Activated CD4-positive, alpha-beta T cell treated with anti-CD3 and anti-CD28 coated beads for 36 hours (primary cell): ENCODE data around the gene KLHL3. TPM values are rescaled to one million over a fixed set of nuclear protein-coding genes. Genes with fewer than 3 reads are reported as not detected.

Experiments used
- ATAC-seq: fragments of 200-7000 bp; cut with Tn5 transposase; one replicate; pipeline ENCODE4 v1.10.0; 2021; ENCODE audit warnings: mild to moderate bottlenecking, moderate library complexity
- CTCF ChIA-PET: fragments of 350-600 bp; sonication (Branson Sonifier 250); formaldehyde crosslinking; loops from one replicate; lab custom pipeline; 2021; ENCODE audit warnings: antibody characterized with exemption; lab: Charles Lee
- POLR2A ChIA-PET: fragments of 350-600 bp; sonication (Branson Sonifier 250); formaldehyde crosslinking; loops from one replicate; lab custom pipeline; 2021; ENCODE audit warnings: antibody characterized with exemption, inconsistent platforms; lab: Charles Lee
- DNase-seq: peaks from one replicate; pipeline ENCODE4 v3.0.0-alpha.2; 2020
- H3K27ac Mint-ChIP-seq: one replicate; pipeline ENCODE4 v1.8.0; 2021; ENCODE audit warnings: mixed read lengths
- H3K27me3 Mint-ChIP-seq: one replicate; pipeline ENCODE4 v1.8.0; 2021; ENCODE audit warnings: mixed read lengths
- H3K36me3 Mint-ChIP-seq: one replicate; pipeline ENCODE4 v1.8.0; 2021; ENCODE audit warnings: low read depth, mixed read lengths
- H3K4me1 Mint-ChIP-seq: one replicate; pipeline ENCODE4 v1.8.0; 2021; ENCODE audit warnings: mixed read lengths
- H3K4me3 Mint-ChIP-seq: one replicate; pipeline ENCODE4 v1.8.0; 2021; ENCODE audit warnings: mild to moderate bottlenecking, moderate library complexity, mixed read lengths
- H3K9me3 Mint-ChIP-seq: one replicate; pipeline ENCODE4 v1.8.0; 2021; ENCODE audit warnings: low read depth, mixed read lengths
- intact Hi-C, 2 experiments: fragments of 100-400 bp; cut with DNase I in 1 of 2; cut with micrococcal nuclease in 1 of 2; formaldehyde crosslinking; loops; one replicate each; pipeline versions ENCODE4 v1.14.2 to v1.15.1; 2022 to 2024; cut with DNase I, micrococcal nuclease
- total RNA-seq, 2 experiments: library from RNA; stranded (reverse); gene quantifications; one replicate each; pipeline ENCODE4 v1.2.3, GENCODE V29; 2021

Gene KLHL3
- total RNA-seq, 2 experiments from 2014 or later, result 6.8 to 10.8 TPM

- no peak for DNase-seq
- intact Hi-C loops, result no loop called here
- H3K9me3 Mint-ChIP-seq, result no peaks in the 10 kb centered on the region
- H3K27ac Mint-ChIP-seq, result no peak overlapping the region
- CTCF ChIA-PET, result interaction anchor here (0.9 to 4.8 kb wide), 4 partner anchors 33 to 64 kb away, joined by 4 to 30 read pairs (median 10); partner anchors contain the start of gene KLHL3
- peaks cover 31% of the 10 kb centered on the region for H3K36me3 Mint-ChIP-seq
- ATAC-seq, result no peak
- POLR2A ChIA-PET, result no interaction called here
- H3K27me3 Mint-ChIP-seq, result no peaks in the 10 kb centered on the region
- H3K4me1 Mint-ChIP-seq, result peaks cover 51% of the 10 kb centered on the region
- no peak overlapping the region for H3K4me3 Mint-ChIP-seq
These were observed 42.5 kb downstream of the KLHL3 start for GRCh38 chr5:137693307-137693950.

- Mint-ChIP-seq H3K27ac (no peak overlapping the region), H3K9me3 (no peaks in the 10 kb centered on the region), H3K27me3 (no peaks in the 10 kb centered on the region), H3K4me1 (peaks cover 15% of the 10 kb centered on the region), H3K36me3 (peaks cover 19% of the 10 kb centered on the region), H3K4me3 (no peak overlapping the region)
- DNase-seq (no peak), ATAC-seq (no peak)
- ChIA-PET POLR2A (no interaction called here), CTCF (no interaction called here)
- intact Hi-C loops, result no loop called here
These were observed 46.6 kb downstream of the KLHL3 start for GRCh38 chr5:137689306-137689705.

DNA sequence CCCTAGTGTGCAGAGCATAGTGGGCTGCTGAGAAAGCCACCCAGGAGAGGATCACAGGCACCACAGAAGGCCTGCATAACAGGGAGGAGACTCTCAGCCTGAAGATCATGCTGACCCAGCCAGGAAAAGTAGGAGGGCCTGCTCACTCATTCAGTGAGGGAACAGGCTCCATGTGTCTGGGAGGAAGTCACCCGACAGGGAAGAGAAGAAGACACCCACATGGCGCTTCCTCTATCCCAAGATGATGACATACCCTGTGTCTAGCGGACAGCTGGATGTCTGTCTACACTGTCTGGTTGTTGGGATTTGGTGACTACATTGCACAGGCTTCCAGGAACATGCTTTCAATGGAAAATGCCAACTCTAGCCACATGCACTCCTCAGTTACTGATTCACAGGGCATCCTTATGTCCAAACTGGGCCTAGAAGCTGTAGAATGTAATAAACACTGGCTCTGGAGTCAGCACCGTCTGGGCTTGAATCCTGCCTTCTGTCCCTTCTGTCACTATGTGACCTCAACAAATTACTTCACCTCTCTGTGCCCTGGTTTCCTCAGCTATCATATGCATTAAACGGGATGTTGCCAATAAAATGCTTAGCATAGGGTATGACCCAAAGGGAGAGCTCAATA is 47.6 kb downstream of the KLHL3 start:
- intact Hi-C loops, result no loop called here
- no peaks in the 10 kb centered on the region for H3K9me3 Mint-ChIP-seq
- H3K27ac Mint-ChIP-seq, result no peak overlapping the region
- CTCF ChIA-PET, result interaction anchor here (0.9 kb wide), 1 partner anchor 27 kb away, joined by 4 read pairs; no protein-coding TSS in a partner anchor
- no peaks in the 10 kb centered on the region for H3K27me3 Mint-ChIP-seq
- POLR2A ChIA-PET, result no interaction called here
- DNase-seq (no peak), ATAC-seq (no peak)
- peaks cover 19% of the 10 kb centered on the region for H3K36me3 Mint-ChIP-seq
- H3K4me1 Mint-ChIP-seq, result peaks cover 5% of the 10 kb centered on the region
- no peak overlapping the region for H3K4me3 Mint-ChIP-seq

GRCh38 chr5:137684761-137685160 is 51.1 kb downstream of the KLHL3 start:
- no peaks in the 10 kb centered on the region for H3K4me1 Mint-ChIP-seq
- CTCF ChIA-PET, result no interaction called here
- no peak overlapping the region for H3K4me3 Mint-ChIP-seq
- ATAC-seq (no peak), DNase-seq (no peak)
- no peaks in the 10 kb centered on the region for H3K9me3 Mint-ChIP-seq
- POLR2A ChIA-PET, result no interaction called here
- intact Hi-C loops, result no loop called here
- H3K36me3 Mint-ChIP-seq, result peaks cover 12% of the 10 kb centered on the region
- no peak overlapping the region for H3K27ac Mint-ChIP-seq
- H3K27me3 Mint-ChIP-seq, result no peaks in the 10 kb centered on the region

DNA sequence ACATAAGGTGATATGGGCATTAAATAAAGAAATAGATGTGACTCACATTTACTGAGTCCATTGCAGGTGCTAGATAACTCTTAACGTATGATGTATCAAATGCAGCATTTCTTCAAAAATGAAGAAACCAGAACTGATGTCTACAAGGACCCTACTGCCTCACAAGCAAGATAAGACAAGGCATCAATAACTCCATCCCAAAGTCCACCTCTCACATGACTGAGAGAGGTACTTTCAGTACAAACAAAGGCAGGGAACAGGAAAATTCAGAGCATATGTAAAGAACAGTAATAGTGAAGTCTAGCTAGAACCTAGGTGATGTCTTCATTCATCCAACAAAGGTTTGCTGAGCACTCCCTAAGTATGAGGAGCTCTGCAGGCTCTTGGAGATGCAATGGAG is 54.7 kb downstream of the KLHL3 start:
- POLR2A ChIA-PET, result interaction anchor here (0.8 kb wide), 1 partner anchor 21 kb away, joined by 3 read pairs; no protein-coding TSS in a partner anchor
- Mint-ChIP-seq H3K27ac (no peak overlapping the region), H3K36me3 (peaks cover 11% of the 10 kb centered on the region), H3K4me3 (no peak overlapping the region), H3K9me3 (no peaks in the 10 kb centered on the region), H3K27me3 (no peaks in the 10 kb centered on the region), H3K4me1 (no peaks in the 10 kb centered on the region)
- DNase-seq, result no peak
- CTCF ChIA-PET, result no interaction called here
- intact Hi-C loops, result no loop called here
- ATAC-seq, result no peak

DNA sequence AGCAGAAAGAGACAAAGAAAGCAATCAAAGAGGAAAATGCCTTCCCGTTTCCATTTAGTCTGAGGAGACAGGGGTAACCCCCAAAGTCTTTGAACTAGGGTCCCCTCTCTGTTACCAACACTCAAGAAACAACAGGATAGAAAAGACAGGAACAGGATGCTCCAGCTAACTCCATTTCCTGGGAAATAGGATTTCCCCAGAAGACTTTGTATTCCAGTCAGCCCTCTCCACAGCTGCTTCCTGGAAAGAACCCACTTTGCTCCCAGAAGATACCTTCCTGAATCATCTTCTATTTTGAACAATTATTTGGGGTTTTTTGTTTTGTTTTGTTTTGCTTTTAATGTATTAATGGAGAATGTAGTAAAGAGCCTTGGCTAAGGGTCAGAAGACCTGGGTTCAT is 56.0 kb downstream of the KLHL3 start:
- peaks cover 11% of the 10 kb centered on the region for H3K36me3 Mint-ChIP-seq
- no peaks in the 10 kb centered on the region for H3K9me3 Mint-ChIP-seq
- H3K27ac Mint-ChIP-seq, result no peak overlapping the region
- no peak for DNase-seq
- ATAC-seq, result no peak
- CTCF ChIA-PET, result interaction anchor here (0.8 to 1.2 kb wide), 2 partner anchors 19 to 22 kb away, joined by 3 read pairs; no protein-coding TSS in a partner anchor
- H3K4me3 Mint-ChIP-seq, result no peak overlapping the region
- POLR2A ChIA-PET, result no interaction called here
- H3K4me1 Mint-ChIP-seq, result no peaks in the 10 kb centered on the region
- intact Hi-C loops, result no loop called here
- no peaks in the 10 kb centered on the region for H3K27me3 Mint-ChIP-seq

GRCh38 chr5:137679195-137679594 is 56.7 kb downstream of the KLHL3 start:
- Mint-ChIP-seq H3K4me3 (no peak overlapping the region), H3K36me3 (peaks cover 11% of the 10 kb centered on the region), H3K9me3 (no peaks in the 10 kb centered on the region), H3K27me3 (no peaks in the 10 kb centered on the region), H3K4me1 (no peaks in the 10 kb centered on the region), H3K27ac (no peak overlapping the region)
- ATAC-seq (no peak), DNase-seq (no peak)
- POLR2A ChIA-PET, result interaction anchor here (0.6 kb wide), 1 partner anchor 137 kb away, joined by 3 read pairs; no protein-coding TSS in a partner anchor
- CTCF ChIA-PET, result interaction anchor here (0.6 to 1.2 kb wide), 3 partner anchors 19 to 876 kb away, joined by 3 to 6 read pairs (median 3); no protein-coding TSS in a partner anchor
- intact Hi-C loops, result no loop called here

DNA sequence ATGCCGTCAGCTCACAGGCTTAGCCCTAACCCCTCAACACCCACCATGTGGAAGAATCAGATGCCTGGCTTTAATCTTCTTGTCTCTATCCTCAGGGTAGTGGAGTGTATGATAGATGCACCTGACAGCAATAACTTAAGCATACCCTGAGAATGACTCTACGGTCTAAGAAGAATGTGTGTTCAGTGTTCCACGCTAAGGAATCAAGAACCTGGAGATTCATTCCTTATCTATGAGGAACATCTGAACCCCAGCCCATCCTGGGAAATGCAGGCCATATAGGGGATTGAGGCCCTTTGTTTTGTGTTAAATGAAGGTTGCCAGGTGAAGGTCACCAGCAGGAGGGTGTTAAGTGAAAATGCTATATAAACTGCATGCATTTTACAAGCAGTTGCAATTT is 63.0 kb downstream of the KLHL3 start:
- DNase-seq, result no peak
- Mint-ChIP-seq H3K4me3 (no peak overlapping the region), H3K27ac (no peak overlapping the region), H3K9me3 (no peaks in the 10 kb centered on the region), H3K27me3 (no peaks in the 10 kb centered on the region), H3K4me1 (no peaks in the 10 kb centered on the region), H3K36me3 (peaks cover 17% of the 10 kb centered on the region)
- POLR2A ChIA-PET, result no interaction called here
- CTCF ChIA-PET, result interaction anchor here (1.3 kb wide), 1 partner anchor 13 kb away, joined by 8 read pairs; no protein-coding TSS in a partner anchor
- ATAC-seq, result no peak
- intact Hi-C loops, result no loop called here

GRCh38 chr5:137672001-137672400 is 63.9 kb downstream of the KLHL3 start:
- ATAC-seq (no peak), DNase-seq (no peak)
- ChIA-PET POLR2A (no interaction called here), CTCF (interaction anchor here (0.6 to 3.6 kb wide), 3 partner anchors 12 to 71 kb away, joined by 3 to 29 read pairs (median 8); no protein-coding TSS in a partner anchor)
- intact Hi-C loops, result no loop called here
- Mint-ChIP-seq H3K27me3 (no peaks in the 10 kb centered on the region), H3K27ac (no peak overlapping the region), H3K9me3 (no peaks in the 10 kb centered on the region), H3K36me3 (peaks cover 13% of the 10 kb centered on the region), H3K4me1 (peaks cover 4% of the 10 kb centered on the region), H3K4me3 (no peak overlapping the region)

DNA sequence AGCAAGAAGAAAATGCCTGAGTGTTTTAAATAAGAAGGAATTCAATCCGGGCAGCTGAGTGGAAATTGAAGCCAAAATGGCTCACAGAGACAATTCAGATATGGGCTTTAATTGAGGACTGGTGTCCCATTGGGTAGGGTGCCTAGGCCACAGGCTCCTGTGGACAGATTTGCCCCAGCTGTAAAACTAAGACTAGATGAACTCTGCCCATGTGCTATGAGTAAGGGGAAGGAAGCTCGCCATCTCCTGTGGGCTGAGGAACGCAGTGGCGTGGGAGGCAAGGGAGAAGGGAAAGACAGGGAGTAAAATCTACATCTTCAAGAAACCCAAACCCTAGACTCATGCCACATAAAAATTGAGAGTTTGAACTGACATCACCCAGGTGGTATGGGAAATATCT is 66.1 kb downstream of the KLHL3 start:
- ChIA-PET CTCF (interaction anchor here (0.7 to 3.6 kb wide), 7 partner anchors 10 to 295 kb away, joined by 3 to 29 read pairs (median 4); no protein-coding TSS in a partner anchor), POLR2A (no interaction called here)
- DNase-seq (no peak), ATAC-seq (no peak)
- intact Hi-C loops, result no loop called here
- H3K27ac Mint-ChIP-seq, result no peak overlapping the region
- peaks cover 6% of the 10 kb centered on the region for H3K36me3 Mint-ChIP-seq
- no peaks in the 10 kb centered on the region for H3K27me3 Mint-ChIP-seq
- H3K4me3 Mint-ChIP-seq, result no peak overlapping the region
- peaks cover 21% of the 10 kb centered on the region for H3K4me1 Mint-ChIP-seq
- no peaks in the 10 kb centered on the region for H3K9me3 Mint-ChIP-seq

DNA sequence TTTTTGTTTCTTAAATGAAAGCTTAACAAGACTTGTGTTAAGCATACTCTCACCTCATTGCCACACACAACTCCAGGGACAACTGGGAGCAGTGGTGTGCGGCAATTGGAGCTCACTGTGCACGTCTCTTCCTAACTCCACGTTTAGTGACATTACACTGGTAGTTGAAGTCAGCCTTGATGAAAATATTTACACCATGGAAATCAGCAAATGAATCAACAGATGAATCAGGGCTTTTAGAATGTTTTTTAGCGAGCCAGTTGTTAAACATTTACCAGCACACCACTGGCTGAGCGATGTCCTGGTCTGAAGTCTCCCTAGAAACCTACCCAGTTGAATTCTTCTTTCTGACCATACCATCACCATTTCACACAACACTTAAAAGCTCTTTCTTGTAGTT is 67.3 kb downstream of the KLHL3 start:
- intact Hi-C loops, result no loop called here
- H3K27ac Mint-ChIP-seq, result no peak overlapping the region
- H3K4me3 Mint-ChIP-seq, result no peak overlapping the region
- ChIA-PET POLR2A (no interaction called here), CTCF (interaction anchor here (0.6 to 3.6 kb wide), 9 partner anchors 9 to 297 kb away, joined by 3 to 29 read pairs (median 3); no protein-coding TSS in a partner anchor)
- ATAC-seq (no peak), DNase-seq (no peak)
- H3K9me3 Mint-ChIP-seq, result no peaks in the 10 kb centered on the region
- no peaks in the 10 kb centered on the region for H3K27me3 Mint-ChIP-seq
- H3K4me1 Mint-ChIP-seq, result peaks cover 21% of the 10 kb centered on the region
- peaks cover 6% of the 10 kb centered on the region for H3K36me3 Mint-ChIP-seq
